HepG2 (cell line): ENCODE data around the gene WWC1. TPM values are rescaled to one million over a fixed set of nuclear protein-coding genes. Genes with fewer than 3 reads are reported as not detected.

Experiments used
- CREB1 ChIP-seq, 2 experiments: fragments of 450-650 bp in 1 of 2; IDR thresholded peaks; 2 replicates each; pipeline ENCODE4 v1.6.1; 2016 to 2017; ENCODE audit warnings: control low read depth in 1 of 2, mild to moderate bottlenecking in 1 of 2, missing compliant biosample characterization in 1 of 2, missing genetic modification characterization in 1 of 2
- FOXC1 ChIP-seq: sonication (generic); formaldehyde crosslinking; IDR thresholded peaks from 2 replicates; pipeline ENCODE4 v1.8.0; 2022; ENCODE audit warnings: mild to moderate bottlenecking, missing genetic modification reagents, borderline replicate concordance
- HOXD1 ChIP-seq: sonication (generic); formaldehyde crosslinking; IDR thresholded peaks from 2 replicates; pipeline ENCODE4 v1.5.0; 2020; ENCODE audit warnings: missing genetic modification reagents
- REL ChIP-seq: sonication (generic); formaldehyde crosslinking; conservative IDR thresholded peaks from 2 replicates; pipeline ENCODE4 v1.8.0; 2022; ENCODE audit warnings: mild to moderate bottlenecking, missing genetic modification reagents, moderate library complexity
- SCMH1 ChIP-seq: sonication (generic); formaldehyde crosslinking; IDR thresholded peaks from 2 replicates; pipeline ENCODE4 v1.9.0; 2021; ENCODE audit warnings: missing genetic modification reagents, mild to moderate bottlenecking, borderline replicate concordance
- ZNF546 ChIP-seq: sonication (generic); formaldehyde crosslinking; conservative IDR thresholded peaks from 2 replicates; pipeline ENCODE4 v1.8.1; 2023; ENCODE audit warnings: mild to moderate bottlenecking, missing genetic modification reagents
- ZNF607 ChIP-seq: sonication (generic); formaldehyde crosslinking; IDR thresholded peaks from 2 replicates; pipeline ENCODE4 v1.5.1; 2020; ENCODE audit warnings: missing genetic modification reagents, mild to moderate bottlenecking, borderline replicate concordance
- ZNF747 ChIP-seq: sonication (generic); formaldehyde crosslinking; IDR thresholded peaks from 2 replicates; pipeline ENCODE4 v1.8.1; 2023; ENCODE audit warnings: missing genetic modification reagents, mild to moderate bottlenecking, borderline replicate concordance
- ZNF773 ChIP-seq: sonication (generic); formaldehyde crosslinking; IDR thresholded peaks from 2 replicates; pipeline ENCODE4 v1.4.0; 2020; ENCODE audit warnings: missing genetic modification reagents, borderline replicate concordance
- ZNF781 ChIP-seq: sonication (generic); formaldehyde crosslinking; IDR thresholded peaks from 2 replicates; pipeline ENCODE4 v1.5.1; 2020; ENCODE audit warnings: borderline replicate concordance, mild to moderate bottlenecking, missing genetic modification reagents; ENCODE audit errors: not compliant biosample characterization
- polyA plus RNA-seq, 8 experiments: library from polyadenylated mRNA; depleted of rRNA in 3 of 8; stranded (reverse) in 7 of 8; unstranded in 1 of 8; fragments of >200 nt; fragmentation: Illumina TruSeq in 4 of 8; extraction: Trizol in 4 of 8; gene quantifications; 2 replicates each; pipeline versions ENCODE4 v1.2.1 to v1.2.3, GENCODE V29; 2011 to 2016; ENCODE audit warnings: low read depth in 4 of 8, missing spikeins in 1 of 8, mixed read lengths in 1 of 8; ENCODE audit not compliant: insufficient read depth in 1 of 8
- total RNA-seq, 5 experiments: library from RNA; depleted of rRNA; stranded (reverse); fragments of >200 nt; fragmentation: Illumina TruSeq; extraction: Trizol; gene quantifications; 2 replicates each; pipeline ENCODE4 v1.2.3, GENCODE V29; 2016; ENCODE audit warnings: low read depth in 1 of 5
- TF ChIP-seq, protein P1 (sequence below): sonication (generic); formaldehyde crosslinking; IDR thresholded peaks from 2 replicates; pipeline ENCODE4 v1.5.0; 2020; ENCODE audit warnings: mild to moderate bottlenecking, missing genetic modification reagents
- TF ChIP-seq, protein P2 (sequence below), 2 experiments: fragments of 450-650 bp in 1 of 2; sonication (generic) in 1 of 2; formaldehyde crosslinking in 1 of 2; IDR thresholded peaks; 2 replicates each; pipeline versions ENCODE4 v1.6.1 to v1.8.0; 2016 to 2022; ENCODE audit warnings: antibody characterized with exemption in 1 of 2, mild to moderate bottlenecking in 1 of 2, missing genetic modification reagents in 1 of 2
- TF ChIP-seq, protein P3 (sequence below): sonication (generic); formaldehyde crosslinking; IDR thresholded peaks from 2 replicates; pipeline ENCODE4 v1.5.0; 2020; ENCODE audit warnings: missing genetic modification reagents, mild to moderate bottlenecking, borderline replicate concordance
- TF ChIP-seq, protein P4 (sequence below): sonication (generic); formaldehyde crosslinking; IDR thresholded peaks from 2 replicates; pipeline ENCODE4 v1.5.1; 2020; ENCODE audit warnings: mild to moderate bottlenecking, missing genetic modification reagents, moderate library complexity

WWC1 gene
- total and polyA plus RNA-seq, 2 of the 13 experiments (the other 11 are each of a cell fraction or from before 2014, with no cell fraction given) = 8.3 to 17.9 TPM

DNA sequence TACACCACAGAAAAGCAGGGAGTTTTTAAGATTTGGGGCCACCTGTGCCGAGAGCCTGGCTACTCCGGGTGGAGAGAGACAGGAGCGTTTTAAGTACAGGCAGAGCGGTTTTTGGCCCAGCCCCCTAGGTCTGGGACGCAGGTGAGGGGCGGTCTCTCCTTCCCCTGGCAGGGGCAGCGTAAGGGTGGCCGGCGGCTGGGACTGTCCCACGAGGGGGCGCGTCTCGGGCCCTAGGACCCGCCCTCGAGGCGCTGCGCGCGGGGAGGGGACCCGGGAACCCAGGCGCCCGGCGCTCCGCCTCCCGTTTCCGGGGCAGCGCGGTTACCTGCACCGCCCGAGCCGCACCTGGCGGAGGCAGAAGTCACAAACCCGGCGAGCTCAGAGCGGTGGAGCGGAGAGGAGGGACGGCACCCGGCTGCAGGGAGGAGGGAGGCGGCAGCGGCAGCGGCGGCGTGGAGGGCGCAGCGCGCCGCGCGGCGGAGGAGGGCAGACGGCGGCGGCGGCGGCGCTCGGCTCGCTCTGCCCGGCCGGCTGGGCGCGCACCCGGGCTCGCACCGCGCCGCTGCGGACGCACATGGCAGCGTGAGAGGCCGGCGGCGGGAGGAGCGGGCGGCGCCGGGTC lies at the start of gene WWC1 (continued):
- TF ChIP-seq SCMH1 (no peak), FOXC1 (no peak), ZNF607 (CRISPR knock-in tag) (no peak), ZNF546 (CRISPR knock-in tag) (no peak), REL (no peak), ZNF773 (CRISPR knock-in tag) (no peak; the same call in 1 of the 2 replicates), CREB1 (IDR thresholded peaks at IDR 0.05) (no peak), CREB1 (CRISPR knock-in tag; IDR thresholded peaks at IDR 0.05) (no peak), ZNF747 (CRISPR knock-in tag) (no peak; the same call in 1 of the 2 replicates), ZNF781 (CRISPR knock-in tag) (no peak), HOXD1 (no peak)
- TF ChIP-seq, protein P1, sequence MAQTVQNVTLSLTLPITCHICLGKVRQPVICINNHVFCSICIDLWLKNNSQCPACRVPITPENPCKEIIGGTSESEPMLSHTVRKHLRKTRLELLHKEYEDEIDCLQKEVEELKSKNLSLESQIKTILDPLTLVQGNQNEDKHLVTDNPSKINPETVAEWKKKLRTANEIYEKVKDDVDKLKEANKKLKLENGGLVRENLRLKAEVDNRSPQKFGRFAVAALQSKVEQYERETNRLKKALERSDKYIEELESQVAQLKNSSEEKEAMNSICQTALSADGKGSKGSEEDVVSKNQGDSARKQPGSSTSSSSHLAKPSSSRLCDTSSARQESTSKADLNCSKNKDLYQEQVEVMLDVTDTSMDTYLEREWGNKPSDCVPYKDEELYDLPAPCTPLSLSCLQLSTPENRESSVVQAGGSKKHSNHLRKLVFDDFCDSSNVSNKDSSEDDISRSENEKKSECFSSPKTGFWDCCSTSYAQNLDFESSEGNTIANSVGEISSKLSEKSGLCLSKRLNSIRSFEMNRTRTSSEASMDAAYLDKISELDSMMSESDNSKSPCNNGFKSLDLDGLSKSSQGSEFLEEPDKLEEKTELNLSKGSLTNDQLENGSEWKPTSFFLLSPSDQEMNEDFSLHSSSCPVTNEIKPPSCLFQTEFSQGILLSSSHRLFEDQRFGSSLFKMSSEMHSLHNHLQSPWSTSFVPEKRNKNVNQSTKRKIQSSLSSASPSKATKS = no peak
- TF ChIP-seq, protein P2, sequence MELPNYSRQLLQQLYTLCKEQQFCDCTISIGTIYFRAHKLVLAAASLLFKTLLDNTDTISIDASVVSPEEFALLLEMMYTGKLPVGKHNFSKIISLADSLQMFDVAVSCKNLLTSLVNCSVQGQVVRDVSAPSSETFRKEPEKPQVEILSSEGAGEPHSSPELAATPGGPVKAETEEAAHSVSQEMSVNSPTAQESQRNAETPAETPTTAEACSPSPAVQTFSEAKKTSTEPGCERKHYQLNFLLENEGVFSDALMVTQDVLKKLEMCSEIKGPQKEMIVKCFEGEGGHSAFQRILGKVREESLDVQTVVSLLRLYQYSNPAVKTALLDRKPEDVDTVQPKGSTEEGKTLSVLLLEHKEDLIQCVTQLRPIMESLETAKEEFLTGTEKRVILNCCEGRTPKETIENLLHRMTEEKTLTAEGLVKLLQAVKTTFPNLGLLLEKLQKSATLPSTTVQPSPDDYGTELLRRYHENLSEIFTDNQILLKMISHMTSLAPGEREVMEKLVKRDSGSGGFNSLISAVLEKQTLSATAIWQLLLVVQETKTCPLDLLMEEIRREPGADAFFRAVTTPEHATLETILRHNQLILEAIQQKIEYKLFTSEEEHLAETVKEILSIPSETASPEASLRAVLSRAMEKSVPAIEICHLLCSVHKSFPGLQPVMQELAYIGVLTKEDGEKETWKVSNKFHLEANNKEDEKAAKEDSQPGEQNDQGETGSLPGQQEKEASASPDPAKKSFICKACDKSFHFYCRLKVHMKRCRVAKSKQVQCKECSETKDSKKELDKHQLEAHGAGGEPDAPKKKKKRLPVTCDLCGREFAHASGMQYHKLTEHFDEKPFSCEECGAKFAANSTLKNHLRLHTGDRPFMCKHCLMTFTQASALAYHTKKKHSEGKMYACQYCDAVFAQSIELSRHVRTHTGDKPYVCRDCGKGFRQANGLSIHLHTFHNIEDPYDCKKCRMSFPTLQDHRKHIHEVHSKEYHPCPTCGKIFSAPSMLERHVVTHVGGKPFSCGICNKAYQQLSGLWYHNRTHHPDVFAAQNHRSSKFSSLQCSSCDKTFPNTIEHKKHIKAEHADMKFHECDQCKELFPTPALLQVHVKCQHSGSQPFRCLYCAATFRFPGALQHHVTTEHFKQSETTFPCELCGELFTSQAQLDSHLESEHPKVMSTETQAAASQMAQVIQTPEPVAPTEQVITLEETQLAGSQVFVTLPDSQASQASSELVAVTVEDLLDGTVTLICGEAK (IDR thresholded peaks at IDR 0.05) = no peak
- TF ChIP-seq, protein P2 (CRISPR knock-in tag; IDR thresholded peaks at IDR 0.05) = no peak
- TF ChIP-seq, protein P3, sequence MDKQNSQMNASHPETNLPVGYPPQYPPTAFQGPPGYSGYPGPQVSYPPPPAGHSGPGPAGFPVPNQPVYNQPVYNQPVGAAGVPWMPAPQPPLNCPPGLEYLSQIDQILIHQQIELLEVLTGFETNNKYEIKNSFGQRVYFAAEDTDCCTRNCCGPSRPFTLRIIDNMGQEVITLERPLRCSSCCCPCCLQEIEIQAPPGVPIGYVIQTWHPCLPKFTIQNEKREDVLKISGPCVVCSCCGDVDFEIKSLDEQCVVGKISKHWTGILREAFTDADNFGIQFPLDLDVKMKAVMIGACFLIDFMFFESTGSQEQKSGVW (CRISPR knock-in tag) = no peak
- TF ChIP-seq, protein P4, sequence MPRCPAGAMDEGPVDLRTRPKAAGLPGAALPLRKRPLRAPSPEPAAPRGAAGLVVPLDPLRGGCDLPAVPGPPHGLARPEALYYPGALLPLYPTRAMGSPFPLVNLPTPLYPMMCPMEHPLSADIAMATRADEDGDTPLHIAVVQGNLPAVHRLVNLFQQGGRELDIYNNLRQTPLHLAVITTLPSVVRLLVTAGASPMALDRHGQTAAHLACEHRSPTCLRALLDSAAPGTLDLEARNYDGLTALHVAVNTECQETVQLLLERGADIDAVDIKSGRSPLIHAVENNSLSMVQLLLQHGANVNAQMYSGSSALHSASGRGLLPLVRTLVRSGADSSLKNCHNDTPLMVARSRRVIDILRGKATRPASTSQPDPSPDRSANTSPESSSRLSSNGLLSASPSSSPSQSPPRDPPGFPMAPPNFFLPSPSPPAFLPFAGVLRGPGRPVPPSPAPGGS = no peak
